HEK293 (cell line): Measurements from ENCODE around the gene CPNE2.

Experiments
- CTCF ChIA-PET: fragments of 350-600 bp; formaldehyde crosslinking; extraction: SDS; loops from one replicate; lab custom pipeline; 2021; ENCODE audit warnings: antibody characterized with exemption; lab: Yijun Ruan, JAX
- POLR2A ChIA-PET: fragments of 300-600 bp; formaldehyde crosslinking; extraction: SDS; loops from one replicate; lab custom pipeline; 2020; ENCODE audit warnings: antibody characterized with exemption, inconsistent platforms; lab: Yijun Ruan, JAX
- H3K27ac ChIP-seq: fragments of 200-500 bp; sonication (Bioruptor generic); 2 replicates; pipeline ENCODE4 v1.5.1; 2014; ENCODE audit warnings: low read depth, low read length, control low read depth, inconsistent platforms; ENCODE audit errors: extremely low read depth
- H3K36me3 ChIP-seq, 2 experiments: fragments of 200-500 bp in 1 of 2; sonication (Bioruptor generic) in 1 of 2; 1 replicate in 1 of 2; 2 replicates in 1 of 2; pipeline ENCODE4 v1.5.1; 2014 to 2017; ENCODE audit warnings: inconsistent platforms in 2 of 2, low read length in 2 of 2; ENCODE audit not compliant: control insufficient read depth in 2 of 2, insufficient read depth in 1 of 2
- H3K4me1 ChIP-seq: fragments of 200-500 bp; sonication (Bioruptor generic); 2 replicates; pipeline ENCODE4 v1.5.1; 2014; ENCODE audit warnings: mild to moderate bottlenecking, low read length, inconsistent platforms; ENCODE audit not compliant: control insufficient read depth, insufficient read depth
- H3K4me3 ChIP-seq: 2 replicates; pipeline ENCODE4 v1.5.1; 2011; ENCODE audit warnings: low read depth, mild to moderate bottlenecking, control low read depth, low read length, moderate library complexity
- H3K9me3 ChIP-seq: fragments of 200-500 bp; sonication (Bioruptor generic); 2 replicates; pipeline ENCODE4 v1.5.1; 2014; ENCODE audit warnings: low read depth, low read length, inconsistent platforms; ENCODE audit not compliant: control insufficient read depth, insufficient read depth
- FEZF1 ChIP-seq: fragments of 450-650 bp; formaldehyde crosslinking; IDR thresholded peaks from 2 replicates; pipeline ENCODE4 v1.5.1; 2016; ENCODE audit warnings: missing biosample characterization, missing genetic modification characterization
- OSR2 ChIP-seq: fragments of 450-650 bp; formaldehyde crosslinking; IDR thresholded peaks from 2 replicates; pipeline ENCODE4 v1.5.1; 2016; ENCODE audit warnings: missing biosample characterization, missing genetic modification characterization
- ZFHX2 ChIP-seq: fragments of 450-650 bp; formaldehyde crosslinking; conservative IDR thresholded peaks from 2 replicates; pipeline ENCODE4 v1.5.1; 2016; ENCODE audit warnings: missing biosample characterization, missing genetic modification characterization
- ZNF146 ChIP-seq: fragments of 450-650 bp; formaldehyde crosslinking; IDR thresholded peaks from 2 replicates; pipeline ENCODE4 v1.5.1; 2016; ENCODE audit warnings: missing biosample characterization, missing genetic modification characterization
- ZNF174 ChIP-seq: fragments of 450-650 bp; formaldehyde crosslinking; IDR thresholded peaks from 2 replicates; pipeline ENCODE4 v1.5.0; 2017; ENCODE audit warnings: missing biosample characterization, mild to moderate bottlenecking, missing genetic modification characterization
- ZNF19 ChIP-seq: fragments of 450-650 bp; formaldehyde crosslinking; IDR thresholded peaks from 2 replicates; pipeline ENCODE4; 2016; ENCODE audit warnings: missing biosample characterization, missing genetic modification characterization, low read depth
- ZNF211 ChIP-seq: fragments of 450-650 bp; formaldehyde crosslinking; IDR thresholded peaks from 2 replicates; pipeline ENCODE4 v1.5.1; 2016; ENCODE audit warnings: low read depth, missing biosample characterization, missing genetic modification characterization
- ZNF214 ChIP-seq: fragments of 450-650 bp; formaldehyde crosslinking; IDR thresholded peaks from 2 replicates; pipeline ENCODE4 v1.5.1; 2017; ENCODE audit warnings: missing biosample characterization, mild to moderate bottlenecking, missing genetic modification characterization, borderline replicate concordance
- ZNF37A ChIP-seq: fragments of 450-650 bp; IDR thresholded peaks from 2 replicates; pipeline ENCODE4 v1.5.1; 2018; ENCODE audit warnings: missing biosample characterization, missing genetic modification characterization
- ZNF521 ChIP-seq: fragments of 450-650 bp; formaldehyde crosslinking; IDR thresholded peaks from 2 replicates; pipeline ENCODE4 v1.5.1; 2017; ENCODE audit warnings: missing biosample characterization, mild to moderate bottlenecking, missing genetic modification characterization
- ZNF600 ChIP-seq: fragments of 450-650 bp; formaldehyde crosslinking; IDR thresholded peaks from 2 replicates; pipeline ENCODE4 v1.5.1; 2016; ENCODE audit warnings: missing biosample characterization, missing genetic modification characterization
- ZNF664 ChIP-seq: fragments of 450-650 bp; formaldehyde crosslinking; IDR thresholded peaks from 2 replicates; pipeline ENCODE4 v1.5.1; 2016; ENCODE audit warnings: missing biosample characterization, missing genetic modification characterization
- TF ChIP-seq, protein P1 (sequence below): fragments of 450-650 bp; formaldehyde crosslinking; IDR thresholded peaks from 2 replicates; pipeline ENCODE4 v1.5.1; 2016; ENCODE audit warnings: missing biosample characterization, missing genetic modification characterization
- TF ChIP-seq, protein P2 (sequence below): fragments of 450-650 bp; formaldehyde crosslinking; IDR thresholded peaks from 2 replicates; pipeline ENCODE4 v1.5.1; 2016; ENCODE audit warnings: missing biosample characterization, missing genetic modification characterization
- TF ChIP-seq, protein P3 (sequence below): fragments of 450-650 bp; formaldehyde crosslinking; IDR thresholded peaks from 2 replicates; pipeline ENCODE4 v1.5.1; 2016; ENCODE audit warnings: missing biosample characterization, missing genetic modification characterization

CPNE2 gene

DNA sequence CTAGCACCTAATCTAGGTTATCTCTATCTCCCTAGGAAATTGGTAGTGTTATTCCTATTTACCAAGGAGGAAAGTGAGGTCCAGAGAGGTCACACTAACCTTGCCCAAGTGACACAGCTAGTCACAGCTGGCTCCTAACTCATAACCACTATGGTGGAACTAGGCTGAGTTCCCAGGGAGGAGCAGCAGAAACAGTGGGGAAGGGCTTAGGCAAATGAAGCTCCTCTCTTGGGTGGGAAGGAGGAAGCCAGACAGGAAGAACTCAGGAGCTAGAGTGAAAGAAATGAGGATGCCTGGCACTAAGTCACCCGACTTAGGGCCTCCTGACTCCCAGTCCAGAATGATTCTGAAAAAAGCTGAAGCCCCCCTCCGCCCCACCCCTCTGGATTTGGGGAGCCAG, 59.0 kb downstream of the CPNE2 start (continued):
- TF ChIP-seq, protein P1, sequence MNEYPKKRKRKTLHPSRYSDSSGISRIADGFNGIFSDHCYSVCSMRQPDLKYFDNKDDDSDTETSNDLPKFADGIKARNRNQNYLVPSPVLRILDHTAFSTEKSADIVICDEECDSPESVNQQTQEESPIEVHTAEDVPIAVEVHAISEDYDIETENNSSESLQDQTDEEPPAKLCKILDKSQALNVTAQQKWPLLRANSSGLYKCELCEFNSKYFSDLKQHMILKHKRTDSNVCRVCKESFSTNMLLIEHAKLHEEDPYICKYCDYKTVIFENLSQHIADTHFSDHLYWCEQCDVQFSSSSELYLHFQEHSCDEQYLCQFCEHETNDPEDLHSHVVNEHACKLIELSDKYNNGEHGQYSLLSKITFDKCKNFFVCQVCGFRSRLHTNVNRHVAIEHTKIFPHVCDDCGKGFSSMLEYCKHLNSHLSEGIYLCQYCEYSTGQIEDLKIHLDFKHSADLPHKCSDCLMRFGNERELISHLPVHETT: no peak

DNA sequence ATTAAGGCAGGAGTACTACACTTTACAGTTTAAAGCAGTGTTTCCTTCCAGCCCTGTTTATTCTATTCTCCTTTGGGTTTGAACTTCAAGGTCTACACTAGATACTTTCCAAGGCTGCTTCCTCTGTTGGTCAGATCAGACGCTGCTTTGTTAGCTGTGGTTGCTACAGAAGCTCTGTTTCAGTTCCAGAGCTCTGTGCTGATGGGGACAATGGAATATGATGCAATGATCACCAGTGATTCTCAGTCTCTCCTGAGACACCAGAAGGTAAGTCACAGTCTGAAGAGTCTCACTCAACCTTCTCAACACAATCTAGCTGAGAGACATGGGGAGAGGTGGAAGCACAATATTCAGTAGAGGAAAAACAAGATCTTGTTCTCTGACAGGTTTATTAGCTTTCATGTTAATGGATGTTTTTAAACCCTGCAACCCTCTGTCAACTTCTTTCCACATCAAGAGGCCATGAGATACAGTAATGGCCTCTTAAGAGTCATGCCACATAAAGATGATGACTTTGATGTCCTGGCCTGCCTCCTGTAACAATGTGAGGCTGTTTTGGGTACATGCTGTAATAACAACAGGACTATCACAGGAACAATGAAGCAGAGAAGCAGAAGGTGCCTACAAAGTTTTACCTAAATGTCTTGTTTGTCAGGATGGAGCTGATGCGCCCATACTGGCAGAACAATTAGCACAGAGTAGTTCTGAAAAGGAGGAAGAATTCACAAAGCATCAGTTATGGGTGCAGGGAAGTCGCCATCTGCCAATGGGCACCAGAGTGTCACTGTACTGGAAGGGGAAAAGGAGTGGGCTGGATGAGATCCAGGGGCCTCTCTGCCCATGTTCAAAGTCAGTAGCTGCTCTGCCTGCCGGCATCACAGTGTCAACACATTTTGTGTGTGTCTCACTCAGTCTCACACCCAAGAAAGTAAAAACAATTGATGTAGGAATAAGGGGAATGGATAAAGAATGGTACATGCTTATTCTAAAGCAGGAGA, 60.0 kb downstream of the CPNE2 start:
- no peak overlapping the region for H3K27ac ChIP-seq
- no peaks in the 10 kb centered on the region for H3K9me3 ChIP-seq
- CTCF ChIA-PET: interaction anchor here (0.7 to 2.4 kb wide), 3 partner anchors 60 to 187 kb away, joined by 3 to 15 read pairs (median 6); partner anchors contain the start of gene CPNE2
- no peaks in the 10 kb centered on the region for H3K4me1 ChIP-seq
- H3K36me3 ChIP-seq: peaks cover 22 to 63% of the 10 kb centered on the region in 2 experiments; a peak in 2 of 3 replicates
- POLR2A ChIA-PET: no interaction called here
- H3K4me3 ChIP-seq: no peak overlapping the region
- TF ChIP-seq, protein P2, sequence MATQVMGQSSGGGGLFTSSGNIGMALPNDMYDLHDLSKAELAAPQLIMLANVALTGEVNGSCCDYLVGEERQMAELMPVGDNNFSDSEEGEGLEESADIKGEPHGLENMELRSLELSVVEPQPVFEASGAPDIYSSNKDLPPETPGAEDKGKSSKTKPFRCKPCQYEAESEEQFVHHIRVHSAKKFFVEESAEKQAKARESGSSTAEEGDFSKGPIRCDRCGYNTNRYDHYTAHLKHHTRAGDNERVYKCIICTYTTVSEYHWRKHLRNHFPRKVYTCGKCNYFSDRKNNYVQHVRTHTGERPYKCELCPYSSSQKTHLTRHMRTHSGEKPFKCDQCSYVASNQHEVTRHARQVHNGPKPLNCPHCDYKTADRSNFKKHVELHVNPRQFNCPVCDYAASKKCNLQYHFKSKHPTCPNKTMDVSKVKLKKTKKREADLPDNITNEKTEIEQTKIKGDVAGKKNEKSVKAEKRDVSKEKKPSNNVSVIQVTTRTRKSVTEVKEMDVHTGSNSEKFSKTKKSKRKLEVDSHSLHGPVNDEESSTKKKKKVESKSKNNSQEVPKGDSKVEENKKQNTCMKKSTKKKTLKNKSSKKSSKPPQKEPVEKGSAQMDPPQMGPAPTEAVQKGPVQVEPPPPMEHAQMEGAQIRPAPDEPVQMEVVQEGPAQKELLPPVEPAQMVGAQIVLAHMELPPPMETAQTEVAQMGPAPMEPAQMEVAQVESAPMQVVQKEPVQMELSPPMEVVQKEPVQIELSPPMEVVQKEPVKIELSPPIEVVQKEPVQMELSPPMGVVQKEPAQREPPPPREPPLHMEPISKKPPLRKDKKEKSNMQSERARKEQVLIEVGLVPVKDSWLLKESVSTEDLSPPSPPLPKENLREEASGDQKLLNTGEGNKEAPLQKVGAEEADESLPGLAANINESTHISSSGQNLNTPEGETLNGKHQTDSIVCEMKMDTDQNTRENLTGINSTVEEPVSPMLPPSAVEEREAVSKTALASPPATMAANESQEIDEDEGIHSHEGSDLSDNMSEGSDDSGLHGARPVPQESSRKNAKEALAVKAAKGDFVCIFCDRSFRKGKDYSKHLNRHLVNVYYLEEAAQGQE: no peak
- TF ChIP-seq ZNF600 (no peak), ZNF214 (tag by site-specific recombination) (no peak), ZNF37A (tag by site-specific recombination) (no peak), ZNF19 (tag by site-specific recombination) (no peak), ZFHX2 (no peak), OSR2 (tag by site-specific recombination) (peak; percentile 81), ZNF521 (tag by site-specific recombination) (no peak), FEZF1 (peak; percentile 34; the same call in 1 of the 2 replicates), ZNF146 (no peak), ZNF664 (no peak), ZNF174 (tag by site-specific recombination) (no peak), ZNF211 (tag by site-specific recombination) (no peak)
- TF ChIP-seq, all 188 proteins: peak for 2

DNA sequence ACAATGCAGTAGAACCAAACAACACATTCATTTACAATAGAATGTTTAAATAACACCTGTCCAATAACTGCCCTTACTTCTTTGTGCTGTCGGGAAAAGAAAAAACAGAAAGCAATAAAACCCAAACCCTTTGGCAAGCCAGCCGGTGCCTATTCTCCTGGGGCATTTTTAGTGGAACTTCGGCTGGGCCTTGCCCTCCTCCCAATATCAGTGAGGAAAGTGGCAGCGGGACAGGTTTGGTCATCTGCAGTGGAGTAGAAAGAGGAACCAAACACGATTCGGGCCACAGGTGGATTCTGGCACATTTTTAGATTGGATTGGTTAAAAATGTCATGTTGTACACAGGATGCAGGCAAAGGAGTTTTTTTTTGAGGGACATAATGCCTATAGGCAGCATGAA, 61.5 kb downstream of the CPNE2 start:
- Histone ChIP-seq H3K9me3 (no peaks in the 10 kb centered on the region), H3K4me3 (no peak overlapping the region), H3K4me1 (no peaks in the 10 kb centered on the region), H3K27ac (no peak overlapping the region), H3K36me3 (peaks cover 28 to 78% of the 10 kb centered on the region in 2 experiments)
- POLR2A ChIA-PET: no interaction called here
- CTCF ChIA-PET: no interaction called here
- TF ChIP-seq, protein P3, sequence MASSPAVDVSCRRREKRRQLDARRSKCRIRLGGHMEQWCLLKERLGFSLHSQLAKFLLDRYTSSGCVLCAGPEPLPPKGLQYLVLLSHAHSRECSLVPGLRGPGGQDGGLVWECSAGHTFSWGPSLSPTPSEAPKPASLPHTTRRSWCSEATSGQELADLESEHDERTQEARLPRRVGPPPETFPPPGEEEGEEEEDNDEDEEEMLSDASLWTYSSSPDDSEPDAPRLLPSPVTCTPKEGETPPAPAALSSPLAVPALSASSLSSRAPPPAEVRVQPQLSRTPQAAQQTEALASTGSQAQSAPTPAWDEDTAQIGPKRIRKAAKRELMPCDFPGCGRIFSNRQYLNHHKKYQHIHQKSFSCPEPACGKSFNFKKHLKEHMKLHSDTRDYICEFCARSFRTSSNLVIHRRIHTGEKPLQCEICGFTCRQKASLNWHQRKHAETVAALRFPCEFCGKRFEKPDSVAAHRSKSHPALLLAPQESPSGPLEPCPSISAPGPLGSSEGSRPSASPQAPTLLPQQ (tag by site-specific recombination): no peak
